GM18870 (cell line): ENCODE measurements around the gene STXBP6.
"Not testable (repeated sequence)": the region's sequence is repeated elsewhere in the genome, so short reads cannot be mapped to it uniquely, and the experiment has no call there.

ENCODE experiments used
- ATAC-seq: cut with Tn5 transposase; IDR thresholded peaks from one replicate; pipeline ENCODE4 v1.9.1; 2021; ENCODE audit warnings: moderate library complexity; ENCODE audit not compliant: unreplicated experiment

STXBP6 gene

DNA sequence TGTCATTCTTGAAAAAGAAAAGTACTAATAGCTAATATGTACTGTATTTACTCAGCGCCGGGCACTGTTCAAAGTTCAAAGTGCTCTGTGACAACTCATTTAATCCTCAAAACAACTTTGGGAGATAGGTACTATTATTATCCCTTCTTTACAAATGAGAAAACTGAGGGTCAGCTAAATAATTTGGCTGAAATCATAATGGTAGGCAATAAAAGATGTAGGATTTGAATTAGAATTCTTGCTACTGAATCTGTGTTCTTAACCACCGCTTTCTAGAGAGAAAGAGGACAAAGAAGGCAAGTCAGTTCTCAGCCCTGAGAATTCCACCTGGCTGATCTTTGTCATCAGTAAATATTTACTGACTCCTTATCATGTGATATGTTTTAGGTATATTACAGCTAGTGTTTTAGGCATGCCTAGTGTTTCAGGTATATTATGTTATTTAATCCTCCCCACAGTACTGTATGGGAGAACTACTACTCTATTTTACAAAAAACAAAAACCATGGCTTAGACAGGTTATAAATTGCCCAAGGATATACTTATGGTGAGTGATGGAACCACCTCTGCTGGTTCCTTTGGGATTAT, 210.2 kb downstream of the STXBP6 start:
- no peak for ATAC-seq

DNA sequence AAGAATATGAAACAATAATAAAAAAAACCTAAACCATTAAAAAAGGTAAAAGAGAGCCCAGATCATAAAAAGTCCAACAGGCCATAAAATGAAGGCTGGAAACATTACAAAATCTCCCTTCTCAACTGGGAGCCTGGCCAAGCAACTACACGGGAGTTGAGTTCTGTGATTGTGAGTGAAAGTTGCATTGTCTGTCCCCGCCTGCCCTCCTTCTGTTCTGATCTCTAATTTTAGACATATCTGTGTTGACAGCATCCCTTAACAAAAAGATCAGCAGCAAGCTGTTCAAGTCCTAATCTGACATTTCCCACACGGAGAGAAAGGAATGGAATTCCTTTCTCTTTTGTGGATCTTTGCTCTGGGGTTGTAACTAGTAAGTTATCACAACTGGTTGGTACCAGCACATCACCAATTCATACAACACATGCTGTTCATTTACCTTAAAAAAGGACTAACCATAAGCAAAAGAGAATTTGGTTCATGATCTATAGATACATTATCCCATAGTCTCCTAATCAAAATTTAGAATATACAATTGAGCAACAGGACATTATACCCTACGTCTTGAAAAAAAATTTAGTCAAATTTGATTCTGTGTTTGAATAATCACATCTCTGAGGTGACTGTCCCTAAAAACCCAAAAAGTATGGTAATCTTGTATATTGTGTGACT, 210.9 kb downstream of the STXBP6 start:
- ATAC-seq, result no peak

DNA sequence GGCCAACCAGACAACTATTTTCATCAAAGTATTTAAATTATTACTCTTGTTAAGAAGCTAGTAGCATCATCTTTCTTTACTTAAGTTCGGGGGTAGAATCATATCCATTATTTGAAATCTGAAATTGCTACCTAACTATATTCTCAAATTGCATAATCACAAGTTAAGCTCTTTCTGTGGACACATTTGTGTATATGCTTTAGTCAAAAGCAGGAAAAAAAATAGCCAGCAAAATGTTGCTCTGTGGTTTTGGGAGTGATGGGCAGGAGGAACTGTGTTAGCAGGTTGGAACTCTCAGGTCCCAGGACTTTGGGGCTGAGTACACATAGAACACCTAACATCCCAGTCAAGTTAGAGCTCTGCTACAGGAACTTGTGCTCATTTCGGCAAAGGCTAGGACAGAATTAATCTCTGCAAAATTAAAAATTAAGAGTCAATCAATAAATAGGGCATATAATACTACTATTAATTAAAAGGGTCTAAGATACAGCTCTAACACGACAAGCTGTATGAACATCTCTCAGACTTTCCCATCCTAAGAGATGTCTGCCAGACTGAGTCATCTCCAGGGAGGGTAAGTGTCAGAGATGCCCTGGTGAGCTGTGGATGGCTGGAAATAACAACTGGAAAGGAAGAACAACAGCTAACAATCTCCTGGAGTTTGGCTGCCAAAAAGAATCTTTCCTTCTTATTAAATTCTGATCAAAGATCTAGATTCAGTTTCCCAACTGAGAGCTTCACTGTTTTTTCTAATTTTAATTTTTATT, 212.5 kb downstream of the STXBP6 start:
- ATAC-seq, result no peak

DNA sequence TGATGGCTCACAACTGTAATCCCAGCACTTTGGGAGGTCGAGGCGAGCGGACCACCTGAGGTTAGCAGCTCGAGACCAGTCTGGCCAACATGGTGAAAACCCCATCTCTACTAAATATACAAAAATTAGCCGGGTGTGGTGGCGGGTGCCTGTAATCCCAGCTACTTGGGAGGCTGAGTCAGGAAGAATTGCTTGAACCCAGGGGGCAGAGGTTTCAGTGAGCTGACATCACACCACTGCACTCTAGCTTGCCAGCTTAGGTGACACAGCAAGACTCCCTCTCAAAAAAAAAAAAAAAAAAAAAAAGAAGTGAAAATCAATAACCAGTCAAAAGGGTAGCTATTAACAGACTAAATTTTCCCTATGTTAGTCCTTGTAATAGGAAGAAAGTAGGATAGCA, 213.6 kb downstream of the STXBP6 start:
- ATAC-seq, result not testable (repeated sequence)

DNA sequence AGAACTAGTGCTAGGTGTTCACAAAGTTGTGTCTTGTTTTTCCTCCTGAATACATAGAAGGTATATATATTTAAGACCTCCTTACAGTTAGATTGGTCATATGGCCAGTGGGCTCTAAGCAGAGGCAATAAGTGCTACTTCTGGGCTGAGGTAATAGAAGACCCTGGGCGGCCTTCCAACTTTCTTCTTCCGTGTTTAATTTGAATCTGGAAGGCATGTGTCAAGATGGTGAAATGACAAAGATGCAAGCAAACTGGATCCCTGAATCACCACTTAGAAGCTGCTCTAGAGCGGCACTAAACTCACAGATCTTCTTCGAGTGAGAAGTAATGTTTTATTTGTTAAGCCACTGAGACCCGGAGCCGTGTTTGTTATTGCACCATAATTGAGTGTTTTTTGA, 215.0 kb downstream of the STXBP6 start:
- ATAC-seq, result no peak

DNA sequence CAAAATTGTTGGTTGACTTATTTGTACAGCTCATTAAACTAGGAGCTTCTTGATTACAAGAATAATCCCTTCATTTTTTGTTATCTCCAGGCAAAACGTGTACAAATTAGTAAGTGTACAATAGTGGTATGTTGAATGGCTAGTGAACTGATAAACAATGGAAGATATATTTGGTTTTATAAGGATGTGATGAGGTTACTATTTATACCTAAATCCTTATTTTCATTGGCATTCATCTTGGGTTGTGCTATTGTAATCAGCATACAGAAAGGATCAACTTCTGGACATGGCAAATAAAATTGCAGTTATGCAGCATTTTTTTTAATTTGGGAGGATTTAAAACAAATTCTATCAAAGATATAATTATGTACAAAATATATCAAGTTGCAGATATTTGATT, 216.6 kb downstream of the STXBP6 start:
- ATAC-seq, result no peak

DNA sequence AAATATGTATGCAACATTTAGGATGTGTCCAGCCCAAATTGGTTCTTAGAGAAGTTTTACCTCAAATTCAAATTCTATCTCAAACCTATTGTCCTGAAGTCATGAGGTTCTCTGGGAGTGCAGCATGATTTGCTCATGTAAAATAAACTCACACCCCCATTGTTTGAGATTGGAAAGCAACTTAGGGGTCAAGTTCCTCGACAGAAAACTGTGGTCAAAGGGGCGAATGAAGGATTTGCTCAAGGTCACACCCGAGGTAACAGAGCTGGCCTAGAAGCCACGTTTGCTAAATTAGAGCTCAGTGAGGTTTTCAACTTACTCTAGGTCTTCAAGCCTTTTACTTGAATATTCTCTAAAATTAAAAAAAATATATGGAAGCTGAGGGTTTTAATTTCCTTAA, 218.3 kb downstream of the STXBP6 start:
- ATAC-seq, result no peak

DNA sequence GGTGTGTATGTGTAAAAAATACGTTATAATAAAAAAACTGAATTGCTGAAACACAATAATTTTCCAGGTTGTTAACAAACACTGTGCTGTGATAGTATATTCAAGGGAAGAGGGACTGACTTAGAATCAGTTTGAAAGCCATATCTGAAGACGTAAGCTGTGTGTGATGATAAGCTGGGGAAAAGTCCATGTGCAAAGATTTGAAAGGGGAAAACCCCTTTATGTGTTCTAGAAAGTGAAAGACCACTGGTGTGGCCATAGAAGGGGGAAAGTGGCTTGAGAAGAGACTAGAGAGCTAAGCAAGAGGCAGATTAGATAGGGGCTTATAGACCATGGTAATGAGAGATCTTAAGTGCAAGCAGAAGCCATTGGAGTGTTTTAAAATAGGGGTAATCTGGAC, 220.1 kb downstream of the STXBP6 start:
- no peak for ATAC-seq

DNA sequence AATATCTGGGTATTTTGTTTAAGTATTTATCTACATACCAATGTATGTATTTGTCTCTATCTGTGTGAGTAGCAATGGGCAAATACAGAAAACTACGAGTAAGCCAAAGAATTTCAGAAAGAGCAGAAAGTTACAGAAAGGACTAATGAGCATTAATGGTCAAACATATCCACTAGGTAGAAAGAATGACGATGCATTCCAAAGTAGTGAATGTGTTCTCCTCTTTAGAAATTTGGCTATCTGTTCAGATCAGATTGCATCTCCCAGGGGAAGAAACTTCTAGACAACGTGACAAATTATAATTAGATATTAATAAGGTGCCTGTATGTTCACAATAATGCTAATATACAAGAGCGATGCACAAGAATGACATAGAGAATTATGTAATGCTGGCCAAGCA, 221.5 kb downstream of the STXBP6 start:
- no peak for ATAC-seq

DNA sequence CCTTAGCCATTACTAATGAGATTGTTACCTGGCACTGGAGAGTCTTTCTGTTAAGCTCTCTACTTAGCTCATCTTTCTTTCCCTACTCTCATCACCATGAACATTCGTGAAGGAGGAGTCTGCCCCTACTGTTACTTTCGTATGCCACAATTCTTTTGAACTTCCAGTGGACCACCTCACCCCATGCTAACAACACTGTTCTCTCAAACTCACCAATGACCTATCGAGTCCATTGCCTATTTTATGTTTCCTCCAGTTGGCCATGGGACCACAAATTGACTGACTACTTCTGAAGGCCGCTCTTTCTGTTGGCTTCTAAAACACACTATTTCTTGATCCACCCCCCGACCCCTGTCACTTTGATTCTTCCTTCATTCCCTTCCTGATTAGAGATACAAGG, 223.6 kb downstream of the STXBP6 start:
- no peak for ATAC-seq

DNA sequence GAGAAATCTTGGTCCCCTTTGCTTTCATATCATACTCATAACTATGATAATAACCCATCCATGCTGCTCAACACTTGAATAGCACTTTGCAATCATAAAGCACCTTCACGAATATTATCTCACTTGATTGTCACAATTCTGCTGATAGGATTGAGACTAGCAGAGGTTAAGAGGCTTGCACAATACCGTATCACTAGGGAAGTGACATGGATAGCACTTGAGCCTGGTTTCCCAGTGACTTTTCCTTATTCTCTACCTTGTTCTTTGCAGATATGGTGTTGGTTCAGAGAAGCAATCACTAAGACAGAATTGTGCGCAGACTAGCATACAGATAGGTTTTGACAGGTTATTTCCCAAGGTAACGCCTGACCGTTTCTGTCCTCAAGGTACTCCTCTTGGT, 229.3 kb downstream of the STXBP6 start:
- no peak for ATAC-seq

DNA sequence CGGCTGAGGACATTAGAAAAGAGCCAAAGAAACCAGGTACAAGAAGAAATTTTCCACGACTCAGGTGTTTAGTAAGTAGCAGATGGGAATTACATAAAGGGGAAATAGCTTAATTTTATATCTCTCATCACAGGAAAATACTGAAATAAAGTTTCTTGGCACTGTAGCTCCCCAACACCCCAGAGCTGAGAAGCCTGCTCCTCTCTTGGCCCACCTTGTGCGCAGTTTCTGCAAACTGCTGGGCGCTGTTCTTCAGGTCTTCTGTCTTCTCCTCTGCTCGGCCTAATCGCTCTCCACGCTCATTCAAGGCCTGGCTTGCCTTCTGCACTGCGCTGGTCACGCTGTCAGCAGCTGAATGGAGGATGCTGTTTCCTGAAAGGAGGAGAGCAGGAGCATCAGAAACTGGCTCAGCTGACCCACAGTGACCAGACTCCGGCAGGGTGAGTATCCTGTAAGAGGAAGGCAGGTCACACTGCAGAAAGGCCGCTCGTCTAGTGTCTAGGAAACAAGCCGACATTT, 231.1 kb downstream of the STXBP6 start:
- ATAC-seq, result no peak

DNA sequence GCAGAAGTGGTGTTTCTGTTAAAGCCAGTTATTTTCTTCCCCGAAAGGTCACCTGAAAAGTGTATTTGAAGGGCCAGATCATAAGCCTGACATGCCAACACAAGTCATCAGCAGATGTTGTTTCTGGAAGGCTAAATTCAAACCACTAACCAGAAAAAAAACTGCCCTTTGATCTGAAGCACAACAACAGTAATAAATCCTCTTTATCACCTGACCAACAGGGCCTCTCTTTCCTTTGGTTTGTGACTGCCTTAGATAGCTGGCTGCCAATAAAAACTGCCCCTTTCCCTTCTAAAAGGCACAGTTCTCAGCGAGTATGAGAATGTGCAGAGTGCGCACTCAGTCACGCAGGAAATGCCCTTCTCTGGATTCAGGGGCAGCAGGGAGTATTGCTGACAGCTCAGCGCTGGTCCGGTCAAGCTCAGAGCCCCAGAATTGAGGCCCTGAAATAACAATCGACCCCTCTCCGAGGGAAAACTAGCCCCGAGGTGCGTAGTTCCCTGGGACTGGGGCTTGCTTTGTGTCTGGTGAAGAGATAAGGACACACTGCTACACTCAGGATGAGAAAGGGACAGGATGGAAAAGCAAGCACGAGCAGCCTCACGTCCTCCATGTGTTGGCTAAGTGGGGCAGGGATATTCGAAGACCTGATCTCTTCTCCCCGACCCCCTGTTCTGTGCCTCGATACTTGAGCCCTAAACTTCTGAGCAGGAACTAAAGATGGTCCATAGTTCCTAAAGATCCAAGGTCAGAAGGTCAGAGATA, 231.7 kb downstream of the STXBP6 start:
- ATAC-seq, result no peak

DNA sequence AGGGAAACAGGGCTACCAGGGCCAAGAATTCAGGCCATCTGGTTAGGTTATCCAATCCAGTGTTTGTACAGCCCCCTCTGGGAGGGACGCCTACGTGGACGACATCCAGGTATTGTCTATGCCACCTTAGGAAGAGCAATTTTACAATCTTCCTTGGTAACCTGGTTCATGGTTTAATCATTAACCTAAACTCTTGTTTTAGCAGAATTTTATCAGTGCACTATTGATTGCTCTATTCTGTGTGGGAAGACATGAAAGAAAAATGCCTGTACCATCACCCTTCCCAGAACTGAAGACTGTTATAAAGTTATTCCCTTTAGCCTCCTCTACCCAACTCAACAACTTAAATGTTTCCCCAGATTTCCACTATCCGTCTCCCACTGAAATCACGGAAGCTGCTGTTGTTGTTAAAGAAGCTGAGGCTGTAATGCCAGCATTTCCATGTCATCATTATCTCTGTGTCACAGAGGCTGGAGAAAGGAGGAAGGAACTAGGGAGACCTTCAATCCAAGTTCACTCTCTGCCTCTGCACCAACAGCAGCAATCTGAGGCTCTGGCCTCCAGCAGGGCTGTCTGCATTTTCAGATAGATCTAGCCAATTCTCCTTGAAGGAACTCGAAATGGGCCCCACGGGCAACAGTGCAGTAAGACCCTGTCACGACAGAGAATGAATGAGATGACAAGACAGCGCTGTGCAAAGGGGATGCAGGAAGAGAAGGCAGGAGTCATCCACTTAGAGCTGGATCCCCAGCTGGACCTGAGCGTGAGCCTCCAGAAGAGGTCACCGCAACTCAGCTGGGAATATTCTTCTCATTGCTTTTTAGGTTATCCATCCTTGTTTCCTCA, 232.5 kb downstream of the STXBP6 start:
- no peak for ATAC-seq

DNA sequence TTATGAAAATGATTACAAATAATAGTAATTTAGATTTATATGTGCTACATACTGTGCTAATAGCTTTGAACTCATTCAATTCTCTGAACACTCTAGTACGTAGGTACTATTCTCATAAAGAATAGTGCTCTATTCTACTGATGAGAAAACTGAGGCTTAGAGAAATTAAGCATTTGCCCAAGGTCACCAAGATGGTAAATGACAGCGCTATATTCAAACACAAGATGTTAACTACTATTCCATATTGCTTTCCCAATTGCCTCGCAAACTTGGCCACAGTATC, 233.1 kb downstream of the STXBP6 start:
- ATAC-seq, result no peak

DNA sequence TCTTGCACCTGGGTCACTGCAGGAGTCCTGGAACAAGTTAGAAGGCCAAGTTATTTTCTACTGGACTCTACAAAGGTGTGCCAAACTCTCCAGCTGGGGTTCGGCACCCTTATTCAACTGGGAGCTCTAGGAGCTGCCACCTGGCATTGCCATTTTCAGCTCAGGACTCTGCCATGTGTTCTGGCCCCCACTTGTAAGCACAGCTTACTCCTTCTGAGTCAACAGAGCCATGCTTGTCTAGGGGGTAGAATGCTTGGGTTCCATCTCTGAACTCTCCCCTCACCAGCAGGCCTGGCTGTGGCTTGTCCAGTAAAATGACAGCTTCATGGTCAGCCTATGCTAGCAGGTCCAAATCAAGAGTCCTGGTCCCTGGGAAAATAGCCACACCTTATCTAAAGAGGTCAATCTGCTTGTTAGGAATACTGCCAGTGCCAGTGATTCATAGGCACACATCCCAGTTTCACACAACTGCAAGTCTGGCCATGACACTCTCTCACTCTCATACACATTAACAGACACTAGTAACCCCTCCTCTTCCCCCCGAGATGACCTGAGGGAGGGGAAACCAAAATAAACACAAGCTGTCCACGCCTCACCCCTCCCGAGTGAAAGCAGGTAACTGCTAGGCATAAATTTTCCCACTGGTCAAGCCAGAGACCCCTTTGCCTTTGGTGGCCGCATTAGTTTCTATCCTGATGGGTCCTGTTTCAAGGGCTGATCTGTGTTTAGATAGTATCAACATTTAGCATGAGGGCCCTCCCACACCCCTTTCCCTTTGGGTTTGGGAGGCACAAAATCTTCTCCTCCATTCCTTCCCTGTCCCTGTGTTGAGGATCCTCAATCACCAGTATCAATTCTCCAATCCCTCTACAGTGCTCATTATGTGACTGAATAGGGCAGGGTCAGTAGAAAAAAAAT, 233.7 kb downstream of the STXBP6 start:
- ATAC-seq, result no peak

DNA sequence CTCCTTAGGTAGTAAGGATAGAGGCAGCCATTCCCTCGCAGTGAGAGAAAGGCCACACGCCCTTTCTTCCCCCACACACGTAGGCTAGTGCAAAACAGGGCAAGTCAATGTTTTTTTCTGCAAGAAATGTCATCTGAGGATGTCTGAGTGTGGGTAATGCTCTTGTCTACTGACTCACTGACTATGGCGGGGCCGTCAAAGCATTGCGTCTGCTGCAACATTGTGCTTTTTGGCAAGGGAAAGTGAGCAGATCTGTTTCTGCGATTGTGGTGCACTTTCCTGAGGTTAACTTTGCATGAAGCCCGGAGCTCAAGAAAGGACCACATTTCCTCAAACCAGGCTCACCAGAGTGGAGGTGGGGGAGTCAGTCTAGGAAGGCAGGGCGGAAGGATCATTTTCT, 234.4 kb downstream of the STXBP6 start:
- ATAC-seq, result no peak

DNA sequence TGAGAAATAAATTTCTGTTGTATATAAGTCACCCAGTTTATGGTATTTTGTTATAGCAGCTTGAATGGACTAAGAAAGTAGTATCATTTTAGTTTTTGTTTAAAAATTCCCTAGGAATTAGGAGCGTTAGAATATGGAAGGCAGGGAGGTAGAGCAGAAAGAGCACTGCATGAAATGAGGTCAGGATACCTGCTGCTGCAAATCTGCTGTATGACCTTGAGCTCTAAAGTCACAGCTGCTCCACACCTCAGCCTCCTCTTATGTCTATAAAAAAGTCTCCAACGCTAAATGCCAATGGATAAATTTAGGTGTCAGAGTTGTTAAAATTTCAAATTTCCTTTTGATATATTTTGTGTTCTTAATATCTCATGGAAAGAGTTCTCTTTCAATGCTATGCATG, 235.0 kb downstream of the STXBP6 start:
- ATAC-seq, result no peak

DNA sequence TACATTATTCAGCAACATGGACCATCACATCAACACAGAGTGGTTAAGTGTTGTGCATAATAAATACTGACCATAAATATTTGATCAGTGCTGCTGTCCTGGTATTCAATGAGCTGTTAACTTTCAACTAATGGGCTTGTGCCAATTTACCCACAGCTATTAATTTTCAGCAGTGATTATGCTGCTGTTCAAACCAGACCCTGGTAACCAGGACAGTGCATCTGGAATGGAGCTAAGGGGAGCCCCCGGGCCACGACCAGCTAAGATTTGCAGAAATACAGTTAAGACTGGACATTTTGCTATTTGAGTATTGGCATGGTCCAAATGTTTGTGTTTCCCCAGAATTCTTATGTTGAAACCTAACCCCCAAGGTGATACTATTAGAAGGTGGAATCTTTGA, 235.6 kb downstream of the STXBP6 start:
- ATAC-seq, result no peak

DNA sequence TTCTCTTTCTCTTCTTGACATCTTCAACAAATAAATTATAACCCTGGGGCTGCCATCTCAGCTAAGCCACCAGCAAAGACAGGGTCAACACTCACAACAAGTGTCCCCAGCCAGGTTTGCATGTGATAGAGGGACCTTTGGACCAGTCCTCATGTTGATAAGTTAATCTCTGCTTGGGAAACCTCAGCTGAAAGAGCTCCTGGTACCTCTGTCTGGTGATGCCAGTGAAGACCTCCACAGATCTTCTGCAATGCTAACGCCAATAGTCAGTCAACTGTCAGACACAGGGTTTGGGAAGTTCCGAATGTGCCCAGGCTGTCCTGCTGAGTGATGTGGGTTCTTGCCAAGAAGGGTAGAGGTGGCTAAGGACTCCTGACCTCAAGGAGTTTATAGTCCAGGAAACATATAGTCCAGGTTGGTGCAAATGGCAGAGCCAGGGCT, 236.1 kb downstream of the STXBP6 start:
- ATAC-seq, result no peak
